ENCODE measurements around the gene TRAF6. TPM values are rescaled to one million over a fixed set of nuclear protein-coding genes. Genes with fewer than 3 reads are reported as not detected.

TRAF6 gene
- total and polyA plus RNA-seq, 2 experiments from 2014 or later, result 4.2 to 10.5 TPM

DNA sequence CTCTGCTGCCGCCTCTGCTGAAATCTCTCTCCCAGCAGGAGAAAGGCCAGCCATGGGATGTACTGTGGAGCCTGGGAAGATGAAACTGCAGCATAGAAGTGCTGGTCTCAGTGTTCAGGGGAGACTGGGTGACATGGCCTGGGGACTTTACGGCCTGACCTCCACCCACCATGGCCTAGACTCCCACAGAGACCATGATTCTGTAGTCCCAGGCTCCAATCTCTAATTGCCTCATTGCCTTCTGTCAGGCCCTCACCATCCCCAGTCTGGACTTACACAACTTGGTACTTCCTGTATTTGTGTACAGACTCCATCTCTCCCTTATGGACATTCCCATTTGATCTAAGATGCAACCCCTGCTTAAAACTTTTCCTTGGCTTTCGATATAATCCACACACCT lies 43.1 kb downstream of the TRAF6 start:
- Histone ChIP-seq H3K4me2 (no peak overlapping the region), H4K20me1 (replicated peaks; ENCODE audit: insufficient read depth) (no peaks in the 10 kb centered on the region), H3K27me3 (ENCODE audit: insufficient read depth) (no peaks in the 10 kb centered on the region), H3K36me3 (ENCODE audit: insufficient read depth) (no peaks in the 10 kb centered on the region), H2AFZ (no peak overlapping the region), H3K79me2 (replicated peaks; ENCODE audit: insufficient read depth) (no peaks in the 10 kb centered on the region), H3K9me2 (ENCODE audit: insufficient read depth) (no peaks in the 10 kb centered on the region), H3F3A (replicated peaks; ENCODE audit: low read depth) (no peaks in the 10 kb centered on the region), H3K27ac (ENCODE audit: low read depth) (no peak overlapping the region), H3K4me3 (no peak overlapping the region), H3K4me1 (ENCODE audit: insufficient read depth) (no peaks in the 10 kb centered on the region)
- H3K27ac Mint-ChIP-seq, result no peak overlapping the region
- H3K4me1 Mint-ChIP-seq, result peaks cover 7% of the 10 kb centered on the region; the same call in 2 of the 3 replicates
- no peaks in the 10 kb centered on the region for H3K36me3 Mint-ChIP-seq (ENCODE audit: low read depth)
- DNase-seq (ENCODE audit: low spot score) (no peak), ATAC-seq (no peak)
- TF ChIP-seq ZNF114 (CRISPR knock-in tag; IDR thresholded peaks at IDR 0.05) (no peak), EZH2phosphoT487 (IDR thresholded peaks at IDR 0.05; ENCODE audit: unreplicated experiment) (no peak), POLR2AphosphoS5 (IDR thresholded peaks at IDR 0.05; ENCODE audit: low read depth) (no peak), ZNF331 (CRISPR knock-in tag; IDR thresholded peaks at IDR 0.05; ENCODE audit: low read depth) (no peak), NANOG (IDR thresholded peaks at IDR 0.05; ENCODE audit: borderline replicate concordance) (no peak), CREB1 (CRISPR knock-in tag; IDR thresholded peaks at IDR 0.05; ENCODE audit: low read depth) (no peak)
- H3K4me3 Mint-ChIP-seq, result no peak overlapping the region
- H3K27me3 Mint-ChIP-seq (ENCODE audit: insufficient read depth, low read depth, poor library complexity), result peaks cover 3% of the 10 kb centered on the region
- H3K9me3 Mint-ChIP-seq, result no peaks in the 10 kb centered on the region

GRCh38 chr11:36465449-36466163 lies 44.5 kb downstream of the TRAF6 start:
- no peaks in the 10 kb centered on the region for H3K27me3 ChIP-seq (ENCODE audit: insufficient read depth)
- no peaks in the 10 kb centered on the region for H3K79me2 ChIP-seq (replicated peaks; ENCODE audit: insufficient read depth)
- DNase-seq (ENCODE audit: low spot score) (no peak), ATAC-seq (no peak)
- no peak overlapping the region for H3K4me2 ChIP-seq
- no peaks in the 10 kb centered on the region for H3K4me1 ChIP-seq (ENCODE audit: insufficient read depth)
- H3K27ac ChIP-seq (ENCODE audit: low read depth), result no peak overlapping the region
- H2AFZ ChIP-seq, result no peak overlapping the region
- no peak overlapping the region for H3K27ac Mint-ChIP-seq
- H3K27me3 Mint-ChIP-seq (ENCODE audit: insufficient read depth, low read depth, poor library complexity), result peaks cover 3% of the 10 kb centered on the region
- H3K9me3 Mint-ChIP-seq, result no peaks in the 10 kb centered on the region
- no peak overlapping the region for H3K4me3 ChIP-seq
- TF ChIP-seq EZH2 (IDR thresholded peaks at IDR 0.05; ENCODE audit: low read depth, unreplicated experiment) (no peak), POLR2AphosphoS5 (IDR thresholded peaks at IDR 0.05; ENCODE audit: low read depth) (no peak), CREB1 (CRISPR knock-in tag; IDR thresholded peaks at IDR 0.05; ENCODE audit: low read depth) (no peak), REST (IDR thresholded peaks at IDR 0.05; ENCODE audit: unreplicated experiment) (no peak), JUNB (IDR thresholded peaks at IDR 0.05; ENCODE audit: unreplicated experiment) (no peak), ZNF114 (CRISPR knock-in tag; IDR thresholded peaks at IDR 0.05) (no peak), STAT1 (IDR thresholded peaks at IDR 0.05; ENCODE audit: unreplicated experiment) (no peak)
- H4K20me1 ChIP-seq (replicated peaks; ENCODE audit: insufficient read depth), result no peaks in the 10 kb centered on the region
- no peaks in the 10 kb centered on the region for H3F3A ChIP-seq (replicated peaks; ENCODE audit: low read depth)
- no peaks in the 10 kb centered on the region for H3K9me2 ChIP-seq (ENCODE audit: insufficient read depth)
- no peaks in the 10 kb centered on the region for H3K36me3 Mint-ChIP-seq (ENCODE audit: low read depth)
- no peak overlapping the region for H3K4me3 Mint-ChIP-seq
- no peaks in the 10 kb centered on the region for H3K36me3 ChIP-seq (ENCODE audit: insufficient read depth)
- peaks cover 8% of the 10 kb centered on the region; the same call in 2 of the 3 replicates for H3K4me1 Mint-ChIP-seq

Measured in GM23338 (cell line).